PFSK-1 (cell line): ENCODE measurements around the gene SPART.

Experiments
- FOXP2 ChIP-seq: optimal IDR thresholded peaks from 2 replicates; pipeline ENCODE3; 2011; ENCODE audit warnings: borderline replicate concordance, control low read depth, inconsistent platforms; ENCODE audit not compliant: insufficient read depth; ENCODE audit errors: extremely low read length, extremely low read depth
- POLR2AphosphoS5 ChIP-seq: IDR thresholded peaks from 2 replicates; pipeline ENCODE4 v1.6.1; 2012; ENCODE audit warnings: low read depth, mild to moderate bottlenecking, control low read depth, low read length, moderate library complexity
- REST ChIP-seq, 2 experiments: IDR thresholded peaks; 2 replicates each; pipeline versions ENCODE4 v1.6.1 to v1.8.0; 2011 to 2012; ENCODE audit warnings: low read depth in 2 of 2, low read length in 2 of 2, control low read depth in 1 of 2, inconsistent platforms in 1 of 2, mild to moderate bottlenecking in 1 of 2, moderate library complexity in 1 of 2; ENCODE audit not compliant: insufficient read depth in 1 of 2
- SIN3A ChIP-seq: IDR thresholded peaks from 2 replicates; pipeline ENCODE4 v1.6.1; 2012; ENCODE audit warnings: mild to moderate bottlenecking, low read length, moderate library complexity, borderline replicate concordance; ENCODE audit not compliant: insufficient read depth
- TAF1 ChIP-seq: IDR thresholded peaks from 2 replicates; pipeline ENCODE4 v1.6.1; 2012; ENCODE audit warnings: low read length, control low read depth, borderline replicate concordance; ENCODE audit not compliant: insufficient read depth

Gene SPART

GRCh38 chr13:36358175-36358718 lies 12.1 kb upstream of the SPART start:
- TF ChIP-seq FOXP2, result no peak
- no peak for TF ChIP-seq SIN3A
- no peak for TF ChIP-seq POLR2AphosphoS5
- TF ChIP-seq REST (IDR thresholded peaks at IDR 0.05; ENCODE audit: insufficient read depth in 1 of 2, low read depth in 2 of 2, low read length in 2 of 2), result no peak
- no peak for TF ChIP-seq TAF1

- no peak for TF ChIP-seq POLR2AphosphoS5
These were observed 11.5 kb upstream of the SPART start for GRCh38 chr13:36357692-36358091.

DNA sequence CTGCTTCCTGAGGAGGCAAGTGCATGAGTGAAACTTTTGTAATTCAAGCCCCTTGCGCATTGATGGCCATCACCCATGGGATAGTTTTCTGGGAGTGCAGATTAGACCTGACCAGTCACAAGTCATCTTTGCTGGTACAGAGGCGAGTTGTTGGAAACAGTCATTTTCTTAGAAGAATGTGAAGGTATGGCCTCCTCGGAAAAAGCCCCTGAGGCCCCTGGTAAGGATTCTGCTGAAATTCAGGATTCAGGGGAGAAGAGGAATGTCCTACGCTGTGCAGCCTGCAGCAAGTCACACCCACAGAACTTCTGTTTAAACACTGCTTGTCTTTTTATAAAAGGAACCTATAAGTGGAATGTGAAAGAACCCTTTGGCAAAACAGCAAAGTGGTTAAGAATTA lies 11.0 kb upstream of the SPART start:
- TF ChIP-seq REST (IDR thresholded peaks at IDR 0.05; ENCODE audit: insufficient read depth in 1 of 2, low read depth in 2 of 2, low read length in 2 of 2) (no peak), POLR2AphosphoS5 (no peak), TAF1 (no peak), FOXP2 (no peak), SIN3A (no peak)

DNA sequence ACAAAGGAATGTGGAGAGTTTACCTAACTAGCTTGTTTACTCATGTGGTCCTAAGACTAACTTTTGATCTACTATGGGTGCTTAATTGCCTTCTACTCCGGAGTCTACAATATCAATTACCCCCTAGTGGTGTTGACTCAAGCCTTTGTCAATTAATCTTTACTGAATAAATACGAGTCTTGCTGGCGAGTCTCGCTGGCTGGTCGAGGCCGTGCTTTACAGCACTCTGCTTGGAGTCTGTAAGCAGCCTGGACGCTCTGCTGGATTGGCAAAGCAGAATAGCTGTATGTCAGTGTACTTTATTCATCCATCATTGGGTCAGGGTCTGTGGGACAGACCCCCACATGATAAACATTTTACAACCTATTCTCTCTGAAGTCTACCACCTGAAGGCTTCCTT lies 9.9 kb upstream of the SPART start:
- TF ChIP-seq FOXP2 (no peak), SIN3A (no peak), TAF1 (no peak), REST (IDR thresholded peaks at IDR 0.05; ENCODE audit: insufficient read depth in 1 of 2, low read depth in 2 of 2, low read length in 2 of 2) (no peak), POLR2AphosphoS5 (no peak)

DNA sequence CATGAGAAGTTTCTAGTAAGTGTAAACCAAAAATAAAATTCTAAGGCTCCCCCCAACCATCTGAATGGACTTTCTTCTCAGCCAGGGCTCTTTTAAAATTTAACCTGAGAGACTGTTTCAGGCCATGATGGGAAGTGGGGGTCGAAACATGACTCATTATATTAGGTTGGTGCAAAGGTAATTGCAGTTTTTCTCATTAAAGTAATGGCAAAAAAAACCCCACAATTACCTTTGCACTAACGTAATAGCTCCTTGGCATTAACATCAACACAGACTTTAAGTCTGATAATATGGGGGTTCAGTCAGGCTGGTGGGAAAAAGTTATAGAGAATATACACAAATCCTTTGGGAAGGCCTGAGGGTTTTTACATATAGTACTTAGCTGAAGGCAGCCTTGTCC lies 9.4 kb upstream of the SPART start:
- TF ChIP-seq FOXP2 (no peak), TAF1 (no peak), REST (IDR thresholded peaks at IDR 0.05; ENCODE audit: insufficient read depth in 1 of 2, low read depth in 2 of 2, low read length in 2 of 2) (no peak), POLR2AphosphoS5 (no peak), SIN3A (no peak)
